Sigmoid colon (tissue), 7 donors: ENCODE results near the gene TRIP6. TPM values are rescaled to one million over a fixed set of nuclear protein-coding genes. Genes with fewer than 3 reads are reported as not detected.

Experiments used
- DNase-seq: peaks from one replicate; pipeline ENCODE4 v3.0.0-alpha.2; 2019
- H3K27ac ChIP-seq, 4 donors: fragments of 200-600 bp; sonication (generic); one replicate each; pipeline ENCODE4 v1.5.1; 2016 to 2019; ENCODE audit warnings: mild to moderate bottlenecking in 1 of 4
- H3K27me3 ChIP-seq, 3 donors: fragments of 200-600 bp; sonication (generic); one replicate each; pipeline ENCODE4 v1.5.1; 2019; ENCODE audit warnings: mild to moderate bottlenecking in 1 of 3
- H3K36me3 ChIP-seq, 4 donors: fragments of 200-600 bp; sonication (generic); one replicate each; pipeline ENCODE4 v1.5.1; 2016 to 2019
- H3K4me1 ChIP-seq, 4 donors: fragments of 200-600 bp; sonication (generic); one replicate each; pipeline ENCODE4 v1.5.1; 2017 to 2019
- H3K4me3 ChIP-seq, 4 donors: fragments of 200-600 bp; sonication (generic); one replicate each; pipeline ENCODE4 v1.5.1; 2017 to 2019; ENCODE audit warnings: mild to moderate bottlenecking in 2 of 4, moderate library complexity in 1 of 4
- H3K9me3 ChIP-seq, 4 donors: fragments of 200-600 bp in 3 of 4; sonication (generic) in 3 of 4; one replicate each; pipeline versions ENCODE4 v1.5.1 to v1.6.1; 2013 to 2019
- CTCF ChIP-seq, 4 experiments: fragments of 450-650 bp in 3 of 4; fragments of 200-600 bp in 1 of 4; IDR thresholded peaks; one replicate each; pipeline ENCODE4 v1.5.1; 2016 to 2019; ENCODE audit warnings: antibody characterized with exemption in 4 of 4, mild to moderate bottlenecking in 3 of 4, moderate library complexity in 2 of 4
- EP300 ChIP-seq, 4 donors: sonication (generic); formaldehyde crosslinking; IDR thresholded peaks; one replicate each; pipeline ENCODE4 v1.6.1; 2017; ENCODE audit warnings: antibody characterized with exemption in 4 of 4
- POLR2A ChIP-seq, 2 donors: fragments of 450-650 bp; IDR thresholded peaks; one replicate each; pipeline ENCODE4 v1.6.1; 2016; ENCODE audit warnings: antibody characterized with exemption in 2 of 2, mild to moderate bottlenecking in 2 of 2, moderate library complexity in 2 of 2
- POLR2AphosphoS5 ChIP-seq, 4 donors: sonication (generic); formaldehyde crosslinking; IDR thresholded peaks; one replicate each; pipeline ENCODE4 v1.6.1; 2017; ENCODE audit warnings: antibody characterized with exemption in 4 of 4
- WGBS, 2 donors: extraction: QIAGEN DNeasy Blood & Tissue Kit; methylation state at CpG; one replicate each; pipeline ENCODE4 v1.1.7; 2013; 5-methylcytosine and 5-hydroxymethylcytosine counted together
- intact Hi-C: fragments of 100-400 bp; cut with DNase I; formaldehyde crosslinking; loops from one replicate; pipeline ENCODE4 v1.15.1; 2023
- polyA plus RNA-seq, 3 donors: library from polyadenylated mRNA; stranded (reverse); fragments of 200-250 nt; gene quantifications; one replicate each; pipeline ENCODE4 v1.2.3, GENCODE V29; 2013
- total RNA-seq, 4 donors: library from RNA; depleted of rRNA; stranded (reverse); fragments of >200 nt; gene quantifications; one replicate each; pipeline ENCODE4 v1.1.0, GENCODE V29; 2016
- donor health status: healthy with polysubstance abuse.
- donor health status: Bipolar disorder and iron deficiency.
- donor health status: healthy.

TRIP6 gene
- total and polyA plus RNA-seq, 7 donors = 12.0 to 79.7 (median 45.9) TPM

DNA sequence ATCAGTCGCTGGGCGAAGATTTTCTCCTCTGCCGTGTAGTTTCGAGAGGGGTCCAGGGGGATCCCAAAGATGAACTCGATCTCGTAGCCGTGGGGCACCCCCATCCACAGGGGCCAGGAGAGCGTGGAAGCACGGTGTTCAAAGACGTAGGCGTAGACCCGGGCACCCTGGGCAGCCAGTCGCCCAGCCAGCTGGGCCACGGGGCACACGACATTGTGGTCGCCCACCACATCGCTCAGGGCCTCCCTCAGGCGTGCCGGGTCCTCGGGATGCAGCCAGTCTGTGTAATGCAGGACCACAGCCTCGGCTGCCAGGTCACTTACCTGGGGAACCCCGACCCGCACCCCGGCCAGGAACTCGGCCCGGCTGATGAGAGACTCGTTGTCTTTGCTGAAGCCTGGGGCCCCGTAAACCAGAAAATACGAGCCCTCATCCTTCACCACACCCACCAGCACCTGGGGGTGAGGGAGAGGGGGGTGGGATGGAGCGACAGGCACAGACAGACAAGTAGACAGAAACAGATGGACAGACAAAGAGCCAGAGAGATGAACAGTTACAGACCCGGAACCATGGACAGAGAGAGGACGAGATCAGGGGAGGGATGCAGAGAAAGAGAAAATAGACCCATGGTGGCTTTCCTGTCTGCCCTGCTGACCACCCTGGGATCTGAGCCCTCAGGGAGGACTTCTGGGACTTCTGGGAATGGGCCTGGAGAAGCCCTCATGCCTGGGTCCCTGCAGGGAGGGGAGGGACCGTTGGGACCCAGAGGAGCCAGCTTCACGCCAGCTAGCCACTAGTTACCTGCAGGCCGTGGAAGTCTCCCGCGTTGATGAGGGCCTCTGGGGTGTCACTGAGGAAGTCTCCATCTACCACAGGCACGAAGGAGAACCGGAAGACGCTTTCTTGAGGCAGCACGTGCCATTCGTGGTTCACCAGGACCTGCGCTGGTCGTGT, 25.5 kb downstream of the TRIP6 start:
- peak; percentile 68 for DNase-seq
- peaks cover 23 to 34% (median 32%) of the 10 kb centered on the region in 3 donors for H3K27me3 ChIP-seq

GRCh38 chr7:100893318-100893895, 26.2 kb downstream of the TRIP6 start:
- H3K27ac ChIP-seq = no peak overlapping the region
- 91 to 93% methylated on average over 32 of the region's 32 CpGs for WGBS, 2 donors
- peaks cover 0 to 3% (median 2%) of the 10 kb centered on the region in 4 donors for H3K36me3 ChIP-seq
- H3K4me1 ChIP-seq = peaks cover 0 to 57% (median 52%) of the 10 kb centered on the region in 4 donors
- peaks cover 27 to 42% (median 35%) of the 10 kb centered on the region in 3 donors for H3K27me3 ChIP-seq
- no peak overlapping the region for H3K4me3 ChIP-seq
- peak; percentile 60 for DNase-seq
- no peak for TF ChIP-seq POLR2AphosphoS5 (IDR thresholded peaks at IDR 0.05)
- no peak for TF ChIP-seq POLR2A (IDR thresholded peaks at IDR 0.05)
- TF ChIP-seq EP300 (IDR thresholded peaks at IDR 0.05) = no peak
- TF ChIP-seq CTCF (IDR thresholded peaks at IDR 0.05) = no peak
- no peaks in the 10 kb centered on the region for H3K9me3 ChIP-seq
- intact Hi-C loops = loop anchor here (10.0 kb wide), 1 partner anchor 271 kb away; the partner anchor contains the start of gene VGF

More for the DNA sequence above, 25.5 kb downstream of the TRIP6 start:
- H3K4me3 ChIP-seq = no peak overlapping the region
- TF ChIP-seq CTCF (IDR thresholded peaks at IDR 0.05) (no peak), EP300 (IDR thresholded peaks at IDR 0.05) (no peak), POLR2AphosphoS5 (IDR thresholded peaks at IDR 0.05) (no peak)
- no peak overlapping the region for H3K27ac ChIP-seq
- H3K9me3 ChIP-seq = no peaks in the 10 kb centered on the region
- intact Hi-C loops = loop anchor here (10.0 kb wide), 1 partner anchor 272 kb away; the partner anchor contains the start of gene VGF
- 88 to 91% methylated on average over 44 of the region's 44 CpGs for WGBS, 2 donors
- peaks cover 0 to 65% (median 59%) of the 10 kb centered on the region in 4 donors for H3K4me1 ChIP-seq
- H3K36me3 ChIP-seq = peaks cover 7 to 10% (median 9%) of the 10 kb centered on the region in 4 donors

GRCh38 chr7:100893910-100894721, 26.9 kb downstream of the TRIP6 start:
- Histone ChIP-seq H3K4me1 (peaks cover 0 to 50% (median 45%) of the 10 kb centered on the region in 4 donors), H3K27me3 (peaks cover 27 to 49% (median 42%) of the 10 kb centered on the region in 3 donors), H3K27ac (no peak overlapping the region), H3K36me3 (no peaks in the 10 kb centered on the region), H3K4me3 (peak overlapping the region in 2 of 4 donors; percentile 50), H3K9me3 (no peaks in the 10 kb centered on the region)
- intact Hi-C loops = loop anchor here (10.0 kb wide), 1 partner anchor 271 kb away; the partner anchor contains the start of gene VGF
- TF ChIP-seq POLR2AphosphoS5 (IDR thresholded peaks at IDR 0.05) = no peak
- 38 to 46% methylated on average over 40 of the region's 40 CpGs for WGBS, 2 donors
- DNase-seq = peak; percentile 66

DNA sequence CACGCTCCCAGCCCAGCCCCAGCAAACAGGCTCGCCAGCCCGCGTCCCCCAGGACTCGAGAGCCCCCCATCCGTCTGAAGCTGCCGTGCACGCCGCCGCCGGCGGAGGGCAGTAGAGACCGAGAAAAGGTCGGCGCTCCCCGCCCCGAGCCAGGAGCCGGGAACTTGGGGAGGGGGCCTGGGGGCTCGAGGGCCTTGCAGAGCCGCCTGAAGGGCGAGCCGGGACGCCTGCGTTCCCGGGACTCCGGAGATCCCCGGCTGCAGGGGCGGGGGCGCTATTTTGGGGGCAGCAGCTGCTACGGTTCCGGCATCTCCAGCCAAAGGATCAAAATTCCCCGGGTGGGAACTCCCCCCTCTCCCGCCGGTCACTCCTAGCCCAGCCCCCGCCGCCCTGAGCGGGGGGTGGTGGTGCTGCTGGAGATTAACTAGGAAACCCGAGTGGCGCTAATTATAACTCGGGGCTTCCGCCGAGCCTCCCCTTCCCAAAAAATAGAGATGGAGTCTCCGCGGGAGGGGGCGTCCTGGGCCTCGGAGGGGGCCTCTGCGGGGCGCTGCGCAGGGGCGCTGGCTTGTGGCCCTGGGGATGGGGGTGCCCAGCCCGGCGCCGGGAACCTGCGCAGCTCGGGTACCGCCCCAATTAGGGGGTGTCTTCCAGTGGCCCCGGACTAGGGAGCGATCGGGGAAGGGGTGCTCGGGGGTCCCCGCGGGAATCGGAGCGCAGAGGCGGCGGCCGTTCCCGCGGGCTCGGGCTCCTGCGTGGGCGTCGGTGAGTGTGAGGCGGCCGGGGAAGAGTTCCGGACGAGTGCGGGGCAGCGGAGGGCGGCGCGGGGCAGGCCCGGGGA, 27.9 kb downstream of the TRIP6 start:
- TF ChIP-seq EP300 (IDR thresholded peaks at IDR 0.05) (no peak), CTCF (IDR thresholded peaks at IDR 0.05) (peak; percentile 54 to 78 (median 72))
- peak; percentile 76 for DNase-seq
- peak overlapping the region; percentile 18 to 50 (median 38) for H3K4me3 ChIP-seq
- 1% methylated on average over 83 of the region's 83 CpGs for WGBS, 2 donors
- no peaks in the 10 kb centered on the region for H3K36me3 ChIP-seq
- peak overlapping the region in 1 of 4 donors; percentile 1 for H3K27ac ChIP-seq
- intact Hi-C loops = loop anchor here (5.0 to 10.0 kb wide), 2 partner anchors 182 to 270 kb away; partner anchors contain the start of gene VGF
- H3K27me3 ChIP-seq = peaks cover 27 to 59% (median 42%) of the 10 kb centered on the region in 3 donors
- H3K9me3 ChIP-seq = no peaks in the 10 kb centered on the region
- peaks cover 0 to 43% (median 42%) of the 10 kb centered on the region in 4 donors for H3K4me1 ChIP-seq
